ENCODE results near the gene DST. TPM values are rescaled to one million over a fixed set of nuclear protein-coding genes. Genes with fewer than 3 reads are reported as not detected.

The DST gene
- total and polyA plus RNA-seq, 4 donors: 47.2 to 578 (median 371) TPM

GRCh38 chr6:56432194-56432593 lies 210.5 kb downstream of the DST start:
- no peaks in the 10 kb centered on the region for H3K27me3 ChIP-seq (ENCODE audit: control insufficient read depth in 1 of 2, insufficient read depth in 2 of 2, low read length in 1 of 2)
- WGBS, 2 donors: 98% methylated on average over 24 of the region's 24 CpGs
- intact Hi-C loops (cut with DNase I): no loop called here
- ATAC-seq (ENCODE audit: low FRiP score): no peak
- H3K4me3 ChIP-seq (ENCODE audit: low read length in 2 of 2): no peak overlapping the region
- H3K27ac ChIP-seq (ENCODE audit: low read depth in 1 of 2, low read length in 2 of 2): no peak overlapping the region
- no peak for DNase-seq
- no peaks in the 10 kb centered on the region for H3K36me3 ChIP-seq (ENCODE audit: control insufficient read depth in 1 of 2, insufficient read depth in 2 of 2, low read length in 1 of 2)
- no peaks in the 10 kb centered on the region for H3K9me3 ChIP-seq (ENCODE audit: control insufficient read depth, low read length)
- H3K4me1 ChIP-seq (ENCODE audit: control insufficient read depth in 1 of 2, insufficient read depth in 2 of 2, low read length in 2 of 2): no peaks in the 10 kb centered on the region

- WGBS, 2 donors: 93 to 95% methylated on average over 34 of the region's 34 CpGs
- no peak overlapping the region for H3K4me3 ChIP-seq (ENCODE audit: low read length in 2 of 2)
- H3K27me3 ChIP-seq (ENCODE audit: control insufficient read depth in 1 of 2, insufficient read depth in 2 of 2, low read length in 1 of 2): no peaks in the 10 kb centered on the region
- H3K4me1 ChIP-seq (ENCODE audit: control insufficient read depth in 1 of 2, insufficient read depth in 2 of 2, low read length in 2 of 2): no peaks in the 10 kb centered on the region
- ATAC-seq (ENCODE audit: low FRiP score): no peak
- no peak for DNase-seq
- no peak overlapping the region for H3K27ac ChIP-seq (ENCODE audit: low read depth in 1 of 2, low read length in 2 of 2)
- H3K9me3 ChIP-seq (ENCODE audit: control insufficient read depth, low read length): no peaks in the 10 kb centered on the region
- no peaks in the 10 kb centered on the region for H3K36me3 ChIP-seq (ENCODE audit: control insufficient read depth in 1 of 2, insufficient read depth in 2 of 2, low read length in 1 of 2)
- intact Hi-C loops (cut with DNase I): no loop called here
These were observed 211.8 kb downstream of the DST start for GRCh38 chr6:56430629-56431600.

- ATAC-seq (ENCODE audit: low FRiP score): no peak
- Histone ChIP-seq H3K4me1 (ENCODE audit: control insufficient read depth in 1 of 2, insufficient read depth in 2 of 2, low read length in 2 of 2) (no peaks in the 10 kb centered on the region), H3K4me3 (ENCODE audit: low read length in 2 of 2) (no peak overlapping the region), H3K36me3 (ENCODE audit: control insufficient read depth in 1 of 2, insufficient read depth in 2 of 2, low read length in 1 of 2) (no peaks in the 10 kb centered on the region), H3K27ac (ENCODE audit: low read depth in 1 of 2, low read length in 2 of 2) (peak overlapping the region in 1 of 2 donors; percentile 35), H3K27me3 (ENCODE audit: control insufficient read depth in 1 of 2, insufficient read depth in 2 of 2, low read length in 1 of 2) (no peaks in the 10 kb centered on the region), H3K9me3 (ENCODE audit: control insufficient read depth, low read length) (no peaks in the 10 kb centered on the region)
- 49 to 63% methylated on average over 4 of the region's 4 CpGs for WGBS, 2 donors
- intact Hi-C loops (cut with DNase I): no loop called here
- DNase-seq: no peak
These were observed 218.1 kb downstream of the DST start for GRCh38 chr6:56424542-56425083.

- Histone ChIP-seq H3K27ac (ENCODE audit: low read depth in 1 of 2, low read length in 2 of 2) (no peak overlapping the region), H3K27me3 (ENCODE audit: control insufficient read depth in 1 of 2, insufficient read depth in 2 of 2, low read length in 1 of 2) (no peaks in the 10 kb centered on the region), H3K4me3 (ENCODE audit: low read length in 2 of 2) (no peak overlapping the region), H3K9me3 (ENCODE audit: control insufficient read depth, low read length) (no peaks in the 10 kb centered on the region), H3K4me1 (ENCODE audit: control insufficient read depth in 1 of 2, insufficient read depth in 2 of 2, low read length in 2 of 2) (no peaks in the 10 kb centered on the region), H3K36me3 (ENCODE audit: control insufficient read depth in 1 of 2, insufficient read depth in 2 of 2, low read length in 1 of 2) (no peaks in the 10 kb centered on the region)
- intact Hi-C loops (cut with DNase I): no loop called here
- DNase-seq (no peak), ATAC-seq (ENCODE audit: low FRiP score) (no peak)
- 0 to 30% methylated on average over 2 of the region's 2 CpGs for WGBS, 2 donors
These were observed 218.6 kb downstream of the DST start for GRCh38 chr6:56424064-56424463.

- no peaks in the 10 kb centered on the region for H3K9me3 ChIP-seq (ENCODE audit: control insufficient read depth, low read length)
- 8 to 21% methylated on average over 3 of the region's 3 CpGs for WGBS, 2 donors
- no peak overlapping the region for H3K4me3 ChIP-seq (ENCODE audit: low read length in 2 of 2)
- H3K36me3 ChIP-seq (ENCODE audit: control insufficient read depth in 1 of 2, insufficient read depth in 2 of 2, low read length in 1 of 2): no peaks in the 10 kb centered on the region
- ATAC-seq (ENCODE audit: low FRiP score) (no peak), DNase-seq (no peak)
- H3K27ac ChIP-seq (ENCODE audit: low read depth in 1 of 2, low read length in 2 of 2): no peak overlapping the region
- intact Hi-C loops (cut with DNase I): no loop called here
- H3K4me1 ChIP-seq (ENCODE audit: control insufficient read depth in 1 of 2, insufficient read depth in 2 of 2, low read length in 2 of 2): no peaks in the 10 kb centered on the region
- no peaks in the 10 kb centered on the region for H3K27me3 ChIP-seq (ENCODE audit: control insufficient read depth in 1 of 2, insufficient read depth in 2 of 2, low read length in 1 of 2)
These were observed 222.4 kb downstream of the DST start for GRCh38 chr6:56420296-56420695.

- Histone ChIP-seq H3K9me3 (ENCODE audit: control insufficient read depth, low read length) (no peaks in the 10 kb centered on the region), H3K4me1 (ENCODE audit: control insufficient read depth in 1 of 2, insufficient read depth in 2 of 2, low read length in 2 of 2) (no peaks in the 10 kb centered on the region), H3K27me3 (ENCODE audit: control insufficient read depth in 1 of 2, insufficient read depth in 2 of 2, low read length in 1 of 2) (no peaks in the 10 kb centered on the region), H3K36me3 (ENCODE audit: control insufficient read depth in 1 of 2, insufficient read depth in 2 of 2, low read length in 1 of 2) (no peaks in the 10 kb centered on the region), H3K27ac (ENCODE audit: low read depth in 1 of 2, low read length in 2 of 2) (no peak overlapping the region), H3K4me3 (ENCODE audit: low read length in 2 of 2) (no peak overlapping the region)
- 32 to 53% methylated on average over 1 of the region's 1 CpG for WGBS, 2 donors
- DNase-seq: no peak
- intact Hi-C loops (cut with DNase I): no loop called here
- ATAC-seq (ENCODE audit: low FRiP score): no peak
These were observed 223.5 kb downstream of the DST start for GRCh38 chr6:56419191-56419590.

GRCh38 chr6:56417823-56418222 lies 224.9 kb downstream of the DST start:
- no peaks in the 10 kb centered on the region for H3K4me1 ChIP-seq (ENCODE audit: control insufficient read depth in 1 of 2, insufficient read depth in 2 of 2, low read length in 2 of 2)
- no peaks in the 10 kb centered on the region for H3K9me3 ChIP-seq (ENCODE audit: control insufficient read depth, low read length)
- 94 to 96% methylated on average over 2 of the region's 2 CpGs for WGBS, 2 donors
- no peaks in the 10 kb centered on the region for H3K36me3 ChIP-seq (ENCODE audit: control insufficient read depth in 1 of 2, insufficient read depth in 2 of 2, low read length in 1 of 2)
- H3K27ac ChIP-seq (ENCODE audit: low read depth in 1 of 2, low read length in 2 of 2): no peak overlapping the region
- H3K4me3 ChIP-seq (ENCODE audit: low read length in 2 of 2): no peak overlapping the region
- intact Hi-C loops (cut with DNase I): no loop called here
- H3K27me3 ChIP-seq (ENCODE audit: control insufficient read depth in 1 of 2, insufficient read depth in 2 of 2, low read length in 1 of 2): no peaks in the 10 kb centered on the region
- ATAC-seq (ENCODE audit: low FRiP score) (no peak), DNase-seq (no peak)

GRCh38 chr6:56416247-56416646 lies 226.4 kb downstream of the DST start:
- intact Hi-C loops (cut with DNase I): no loop called here
- H3K4me1 ChIP-seq (ENCODE audit: control insufficient read depth in 1 of 2, insufficient read depth in 2 of 2, low read length in 2 of 2): no peaks in the 10 kb centered on the region
- H3K4me3 ChIP-seq (ENCODE audit: low read length in 2 of 2): no peak overlapping the region
- ATAC-seq (ENCODE audit: low FRiP score) (peak; percentile 54), DNase-seq (no peak)
- H3K36me3 ChIP-seq (ENCODE audit: control insufficient read depth in 1 of 2, insufficient read depth in 2 of 2, low read length in 1 of 2): no peaks in the 10 kb centered on the region
- H3K27ac ChIP-seq (ENCODE audit: low read depth in 1 of 2, low read length in 2 of 2): no peak overlapping the region
- WGBS, 2 donors: 19 to 25% methylated on average over 2 of the region's 2 CpGs
- no peaks in the 10 kb centered on the region for H3K9me3 ChIP-seq (ENCODE audit: control insufficient read depth, low read length)
- no peaks in the 10 kb centered on the region for H3K27me3 ChIP-seq (ENCODE audit: control insufficient read depth in 1 of 2, insufficient read depth in 2 of 2, low read length in 1 of 2)

GRCh38 chr6:56408976-56409375 lies 233.7 kb downstream of the DST start:
- Histone ChIP-seq H3K36me3 (ENCODE audit: control insufficient read depth in 1 of 2, insufficient read depth in 2 of 2, low read length in 1 of 2) (no peaks in the 10 kb centered on the region), H3K9me3 (ENCODE audit: control insufficient read depth, low read length) (no peaks in the 10 kb centered on the region), H3K4me1 (ENCODE audit: control insufficient read depth in 1 of 2, insufficient read depth in 2 of 2, low read length in 2 of 2) (peaks cover 0 to 1% of the 10 kb centered on the region in 2 donors), H3K27me3 (ENCODE audit: control insufficient read depth in 1 of 2, insufficient read depth in 2 of 2, low read length in 1 of 2) (no peaks in the 10 kb centered on the region), H3K27ac (ENCODE audit: low read depth in 1 of 2, low read length in 2 of 2) (no peak overlapping the region), H3K4me3 (ENCODE audit: low read length in 2 of 2) (no peak overlapping the region)
- DNase-seq: no peak
- intact Hi-C loops (cut with DNase I): no loop called here
- no peak for ATAC-seq (ENCODE audit: low FRiP score)
